ENCODE data around the gene PTPRC.

The PTPRC gene

GRCh38 chr1:198701250-198701649 is 62.4 kb downstream of the PTPRC start:
- DNase-seq (ENCODE audit: low spot score) = no peak

- no peak for DNase-seq (ENCODE audit: low spot score)
These were observed 63.1 kb downstream of the PTPRC start for GRCh38 chr1:198701766-198702539.

GRCh38 chr1:198708761-198709525 is 70.1 kb downstream of the PTPRC start:
- DNase-seq (ENCODE audit: low spot score) = no peak

- no peak for DNase-seq (ENCODE audit: low spot score)
These were observed 73.0 kb downstream of the PTPRC start for GRCh38 chr1:198711837-198712236.

- no peak for DNase-seq (ENCODE audit: low spot score)
These were observed 74.2 kb downstream of the PTPRC start for GRCh38 chr1:198713081-198713480.

GRCh38 chr1:198714271-198714670 is 75.4 kb downstream of the PTPRC start:
- DNase-seq (ENCODE audit: low spot score) = no peak

GRCh38 chr1:198716051-198716450 is 77.2 kb downstream of the PTPRC start:
- DNase-seq (ENCODE audit: low spot score) = no peak

GRCh38 chr1:198717510-198717909 is 78.7 kb downstream of the PTPRC start:
- DNase-seq (ENCODE audit: low spot score) = no peak

- DNase-seq (ENCODE audit: low spot score) = no peak
These were observed 84.3 kb downstream of the PTPRC start for GRCh38 chr1:198723127-198723526.

- DNase-seq (ENCODE audit: low spot score) = no peak
These were observed 86.2 kb downstream of the PTPRC start for GRCh38 chr1:198725090-198725489.

GRCh38 chr1:198726455-198726854 is 87.6 kb downstream of the PTPRC start:
- no peak for DNase-seq (ENCODE audit: low spot score)

- DNase-seq (ENCODE audit: low spot score) = no peak
These were observed 90.5 kb downstream of the PTPRC start for GRCh38 chr1:198729195-198729863.

GRCh38 chr1:198730952-198731351 is 92.1 kb downstream of the PTPRC start:
- DNase-seq (ENCODE audit: low spot score) = no peak

- no peak for DNase-seq (ENCODE audit: low spot score)
These were observed 95.6 kb downstream of the PTPRC start for GRCh38 chr1:198734323-198735008.

GRCh38 chr1:198741744-198742143 is 102.9 kb downstream of the PTPRC start:
- no peak for DNase-seq (ENCODE audit: low spot score)

GRCh38 chr1:198747127-198747526 is 108.3 kb downstream of the PTPRC start:
- no peak for DNase-seq (ENCODE audit: low spot score)

GRCh38 chr1:198749279-198749678 is 110.4 kb downstream of the PTPRC start:
- no peak for DNase-seq (ENCODE audit: low spot score)

GRCh38 chr1:198750081-198750480 is 111.2 kb downstream of the PTPRC start:
- DNase-seq (ENCODE audit: low spot score) = no peak

GRCh38 chr1:198751741-198752140 is 112.9 kb downstream of the PTPRC start:
- no peak for DNase-seq (ENCODE audit: low spot score)

- no peak for DNase-seq (ENCODE audit: low spot score)
These were observed 115.8 kb downstream of the PTPRC start for GRCh38 chr1:198754670-198755069.

GRCh38 chr1:198755715-198756114 is 116.9 kb downstream of the PTPRC start:
- DNase-seq (ENCODE audit: low spot score) = no peak

GRCh38 chr1:198756470-198756869 is 117.6 kb downstream of the PTPRC start:
- DNase-seq (ENCODE audit: low spot score) = no peak
